ENCODE data around the gene PATJ.

DNA sequence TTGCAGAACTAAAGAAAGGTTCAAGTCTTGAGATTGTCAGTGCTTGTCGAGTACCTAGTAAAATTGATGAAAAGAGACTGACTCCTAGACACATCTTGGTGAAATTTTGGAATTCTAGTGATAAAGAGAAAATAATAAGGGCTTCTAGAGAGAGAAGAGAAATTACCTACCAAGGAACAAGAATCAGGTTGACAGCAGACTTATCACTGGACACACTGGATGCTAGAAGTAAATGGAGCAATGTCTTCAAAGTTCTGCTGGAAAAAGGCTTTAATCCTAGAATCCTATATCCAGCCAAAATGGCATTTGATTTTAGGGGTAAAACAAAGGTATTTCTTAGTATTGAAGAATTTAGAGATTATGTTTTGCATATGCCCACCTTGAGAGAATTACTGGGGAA is 468.7 kb downstream of the PATJ start:
- TF ChIP-seq NFYB (CRISPR knock-in tag; conservative IDR thresholded peaks at IDR 0.05; ENCODE audit: low read depth) (no peak), TCF7 (CRISPR knock-in tag; IDR thresholded peaks at IDR 0.05; ENCODE audit: low read depth) (no peak), FOXP1 (CRISPR knock-in tag; IDR thresholded peaks at IDR 0.05; ENCODE audit: borderline replicate concordance) (no peak), ZNF263 (CRISPR knock-in tag; IDR thresholded peaks at IDR 0.05; ENCODE audit: low read depth) (no peak), ETV6 (CRISPR knock-in tag; IDR thresholded peaks at IDR 0.05) (no peak), ZNF232 (CRISPR knock-in tag; IDR thresholded peaks at IDR 0.05) (no peak)
- TF ChIP-seq, protein P1, sequence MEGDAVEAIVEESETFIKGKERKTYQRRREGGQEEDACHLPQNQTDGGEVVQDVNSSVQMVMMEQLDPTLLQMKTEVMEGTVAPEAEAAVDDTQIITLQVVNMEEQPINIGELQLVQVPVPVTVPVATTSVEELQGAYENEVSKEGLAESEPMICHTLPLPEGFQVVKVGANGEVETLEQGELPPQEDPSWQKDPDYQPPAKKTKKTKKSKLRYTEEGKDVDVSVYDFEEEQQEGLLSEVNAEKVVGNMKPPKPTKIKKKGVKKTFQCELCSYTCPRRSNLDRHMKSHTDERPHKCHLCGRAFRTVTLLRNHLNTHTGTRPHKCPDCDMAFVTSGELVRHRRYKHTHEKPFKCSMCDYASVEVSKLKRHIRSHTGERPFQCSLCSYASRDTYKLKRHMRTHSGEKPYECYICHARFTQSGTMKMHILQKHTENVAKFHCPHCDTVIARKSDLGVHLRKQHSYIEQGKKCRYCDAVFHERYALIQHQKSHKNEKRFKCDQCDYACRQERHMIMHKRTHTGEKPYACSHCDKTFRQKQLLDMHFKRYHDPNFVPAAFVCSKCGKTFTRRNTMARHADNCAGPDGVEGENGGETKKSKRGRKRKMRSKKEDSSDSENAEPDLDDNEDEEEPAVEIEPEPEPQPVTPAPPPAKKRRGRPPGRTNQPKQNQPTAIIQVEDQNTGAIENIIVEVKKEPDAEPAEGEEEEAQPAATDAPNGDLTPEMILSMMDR (IDR thresholded peaks at IDR 0.05), result no peak

Measured in WTC11 (cell line).